ENCODE results near the gene NRG3. TPM values are rescaled to one million over a fixed set of nuclear protein-coding genes. Genes with fewer than 3 reads are reported as not detected.

Gene NRG3
- polyA plus RNA-seq, 3 donors: 0.07 to 0.34 (median 0.18) TPM

GRCh38 chr10:82462910-82463551, 588.0 kb downstream of the NRG3 start:
- H3K27ac ChIP-seq (ENCODE audit: low read depth, low read length): no peak overlapping the region
- WGBS, 3 donors: 63 to 85% (median 83%) methylated on average over 4 of the region's 4 CpGs

- H3K27ac ChIP-seq (ENCODE audit: low read depth, low read length): no peak overlapping the region
- 26 to 89% (median 80%) methylated on average over 1 of the region's 1 CpG for WGBS, 3 donors
Observed at GRCh38 chr10:82463614-82464013, 588.6 kb downstream of the NRG3 start.

GRCh38 chr10:82464191-82464818, 589.3 kb downstream of the NRG3 start:
- H3K27ac ChIP-seq (ENCODE audit: low read depth, low read length): no peak overlapping the region
- 73 to 84% (median 73%) methylated on average over 6 of the region's 6 CpGs for WGBS, 3 donors

DNA sequence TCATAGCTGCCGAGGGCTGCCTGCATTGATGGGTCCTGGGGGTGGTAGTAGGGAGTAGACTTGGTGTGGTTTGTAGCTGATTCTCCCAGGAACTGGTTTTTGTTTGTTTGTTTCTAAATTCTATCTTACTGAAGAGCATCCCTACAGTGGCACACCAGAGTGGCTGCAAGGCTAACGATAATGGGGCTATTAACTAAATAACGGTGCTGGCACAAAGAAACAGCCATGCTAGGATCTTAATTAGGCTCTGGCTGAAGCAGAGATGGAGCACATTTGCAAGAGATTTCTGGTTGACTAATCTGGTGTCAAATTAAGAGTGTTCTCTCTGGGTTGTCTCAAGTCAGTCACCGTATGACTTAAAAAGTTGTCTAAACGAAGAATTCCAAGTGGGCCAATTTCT, 590.0 kb downstream of the NRG3 start:
- no peak overlapping the region for H3K27ac ChIP-seq (ENCODE audit: low read depth, low read length)
- WGBS, 3 donors: 67 to 88% (median 79%) methylated on average over 5 of the region's 5 CpGs

- H3K27ac ChIP-seq (ENCODE audit: low read depth, low read length): no peak overlapping the region
- 71 to 95% (median 93%) methylated on average over 1 of the region's 1 CpG for WGBS, 3 donors
Observed at GRCh38 chr10:82468453-82468852, 593.5 kb downstream of the NRG3 start.

GRCh38 chr10:82472406-82473335, 597.7 kb downstream of the NRG3 start:
- WGBS, 3 donors: 86 to 93% (median 86%) methylated on average over 5 of the region's 5 CpGs
- no peak overlapping the region for H3K27ac ChIP-seq (ENCODE audit: low read depth, low read length)

DNA sequence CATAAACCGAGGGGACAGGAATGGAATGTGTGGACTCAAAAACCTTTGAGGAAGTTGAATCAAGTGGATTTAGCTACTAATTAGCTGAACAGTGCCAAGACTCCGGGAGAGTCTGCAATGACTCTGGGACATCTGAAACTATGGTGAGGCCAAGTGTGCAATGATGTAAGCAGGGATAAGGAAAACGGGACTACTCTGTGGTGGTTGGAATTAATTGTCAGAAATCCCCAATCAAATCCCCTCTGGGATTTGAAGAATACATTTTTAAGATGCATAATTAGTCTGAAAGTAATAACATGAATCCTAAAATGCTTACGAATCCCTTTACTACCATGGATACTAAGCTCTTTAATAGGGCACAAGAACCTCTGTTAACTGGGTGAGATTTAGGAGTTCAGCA, 602.8 kb downstream of the NRG3 start:
- H3K27ac ChIP-seq (ENCODE audit: low read depth, low read length): no peak overlapping the region
- 66 to 73% (median 71%) methylated on average over 4 of the region's 4 CpGs for WGBS, 3 donors

DNA sequence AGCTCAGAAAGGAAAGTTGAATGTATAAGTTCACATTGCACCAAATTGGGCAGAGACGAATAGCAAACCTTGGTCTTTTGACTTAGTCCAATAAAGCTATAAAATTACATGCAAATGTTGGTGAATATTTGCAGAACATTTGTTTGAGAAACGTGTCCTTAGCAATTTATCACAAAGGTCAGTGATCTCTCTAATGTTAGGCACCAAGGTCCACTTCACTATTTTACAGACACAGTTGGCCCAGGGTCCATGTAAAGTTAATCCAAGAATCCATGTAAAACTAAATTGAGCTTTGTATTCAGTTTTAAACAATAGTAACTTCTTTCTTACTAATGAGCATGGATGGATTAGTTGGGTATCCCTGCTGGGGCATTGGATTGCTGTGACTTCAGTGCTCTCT, 617.7 kb downstream of the NRG3 start:
- H3K27ac ChIP-seq (ENCODE audit: low read depth, low read length): no peak overlapping the region
- WGBS, 3 donors: 62 to 71% (median 64%) methylated on average over 2 of the region's 2 CpGs

GRCh38 chr10:82496114-82496513, 621.1 kb downstream of the NRG3 start:
- WGBS, 3 donors: 67 to 92% (median 85%) methylated on average over 1 of the region's 1 CpG
- H3K27ac ChIP-seq (ENCODE audit: low read depth, low read length): no peak overlapping the region

DNA sequence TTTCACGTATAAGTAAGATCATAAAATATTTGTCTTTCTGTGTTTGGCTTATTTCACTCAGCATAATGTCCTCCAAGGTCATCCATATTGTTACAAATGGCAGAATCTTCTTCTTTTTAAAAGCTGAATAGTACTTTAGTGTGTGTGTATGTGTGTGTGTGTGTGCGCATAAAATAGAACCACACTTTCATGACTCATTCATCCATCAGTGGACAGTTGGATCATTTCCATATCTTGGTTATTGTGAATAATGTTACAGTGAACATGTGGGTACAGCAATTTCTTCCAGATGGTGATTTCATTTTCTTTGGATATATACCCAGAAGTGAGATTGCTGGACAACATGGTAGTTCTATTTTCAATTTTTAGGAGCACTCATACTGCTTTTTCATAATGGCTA, 622.4 kb downstream of the NRG3 start:
- 75 to 89% (median 85%) methylated on average over 2 of the region's 2 CpGs for WGBS, 3 donors
- no peak overlapping the region for H3K27ac ChIP-seq (ENCODE audit: low read depth, low read length)

GRCh38 chr10:82498976-82499375, 624.0 kb downstream of the NRG3 start:
- H3K27ac ChIP-seq (ENCODE audit: low read depth, low read length): no peak overlapping the region

DNA sequence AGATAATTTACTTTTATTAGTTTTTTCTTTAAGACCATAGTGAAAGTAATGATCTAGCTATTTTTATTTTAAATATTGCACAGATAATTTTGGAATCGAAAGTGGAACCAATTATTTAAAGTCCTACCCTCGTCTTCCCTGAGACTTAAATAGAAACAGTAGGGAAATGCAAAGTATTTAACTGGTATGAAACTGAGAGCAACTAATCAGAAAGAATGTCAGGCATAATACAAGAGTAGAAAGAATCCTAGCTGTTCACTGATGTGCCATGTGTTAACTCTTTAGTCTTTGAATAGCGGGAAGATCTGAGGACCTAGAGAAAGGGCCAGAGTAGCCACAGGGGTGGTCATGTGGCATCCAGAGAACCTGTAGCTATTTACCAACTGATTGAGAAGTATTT, 630.0 kb downstream of the NRG3 start:
- 62 to 83% (median 64%) methylated on average over 3 of the region's 3 CpGs for WGBS, 3 donors
- no peak overlapping the region for H3K27ac ChIP-seq (ENCODE audit: low read depth, low read length)

- 85 to 91% (median 89%) methylated on average over 3 of the region's 3 CpGs for WGBS, 3 donors
- H3K27ac ChIP-seq (ENCODE audit: low read depth, low read length): no peak overlapping the region
Observed at GRCh38 chr10:82506680-82507376, 631.8 kb downstream of the NRG3 start.

- WGBS, 3 donors: 86 to 93% (median 91%) methylated on average over 1 of the region's 1 CpG
- H3K27ac ChIP-seq (ENCODE audit: low read depth, low read length): no peak overlapping the region
Observed at GRCh38 chr10:82515256-82515655, 640.3 kb downstream of the NRG3 start.

DNA sequence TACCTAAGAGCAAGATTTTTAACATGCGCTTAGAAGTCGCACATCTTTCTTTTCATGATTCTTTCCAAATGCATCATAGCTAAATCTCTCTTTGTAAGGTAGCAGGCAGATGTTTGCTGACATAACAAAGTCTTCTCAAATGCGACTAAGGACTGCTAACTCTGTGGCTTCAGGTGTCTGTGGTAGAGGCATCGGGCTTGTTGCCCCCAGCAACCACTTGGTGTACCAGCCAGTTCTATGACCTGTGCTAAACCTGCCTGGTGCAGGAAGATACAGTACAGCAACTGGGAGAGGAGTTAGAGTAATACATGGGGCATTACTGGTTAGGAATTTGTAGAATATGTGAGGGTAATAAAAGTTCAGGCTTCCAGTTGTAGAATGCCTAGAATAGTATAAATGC, 654.1 kb downstream of the NRG3 start:
- 78 to 88% (median 84%) methylated on average over 4 of the region's 4 CpGs for WGBS, 3 donors
- H3K27ac ChIP-seq (ENCODE audit: low read depth, low read length): no peak overlapping the region

GRCh38 chr10:82535457-82535856, 660.5 kb downstream of the NRG3 start:
- WGBS, 3 donors: 67 to 80% (median 68%) methylated on average over 3 of the region's 3 CpGs
- no peak overlapping the region for H3K27ac ChIP-seq (ENCODE audit: low read depth, low read length)

DNA sequence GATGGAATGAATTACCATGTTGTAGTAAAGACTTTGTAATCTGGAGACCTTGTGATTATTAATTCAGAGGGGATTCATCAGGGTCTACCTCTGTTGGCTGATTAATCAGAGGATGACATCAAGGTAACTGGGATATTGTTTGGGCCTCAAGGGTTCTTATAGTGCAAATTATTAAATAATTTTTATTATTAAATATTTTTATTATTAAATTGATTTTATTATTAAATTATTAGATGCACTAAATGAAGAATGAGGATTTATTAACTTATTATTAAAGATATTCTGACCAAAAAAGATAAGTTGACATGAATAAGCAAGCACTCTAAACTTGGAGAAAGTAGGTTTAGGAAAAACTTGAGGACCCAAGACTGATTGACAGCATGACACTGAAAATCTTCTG, 661.7 kb downstream of the NRG3 start:
- H3K27ac ChIP-seq (ENCODE audit: low read depth, low read length): no peak overlapping the region

- WGBS, 3 donors: 68 to 77% (median 75%) methylated on average over 1 of the region's 1 CpG
- H3K27ac ChIP-seq (ENCODE audit: low read depth, low read length): no peak overlapping the region
Observed at GRCh38 chr10:82538272-82538671, 663.3 kb downstream of the NRG3 start.

- no peak overlapping the region for H3K27ac ChIP-seq (ENCODE audit: low read depth, low read length)
- 77 to 83% (median 83%) methylated on average over 2 of the region's 2 CpGs for WGBS, 3 donors
Observed at GRCh38 chr10:82543631-82544030, 668.6 kb downstream of the NRG3 start.

All from adipose tissue (tissue), 3 donors.